ENCODE measurements around the gene GPR31. TPM values are rescaled to one million over a fixed set of nuclear protein-coding genes. Genes with fewer than 3 reads are reported as not detected.
"Not testable (repeated sequence)": the region's sequence is repeated elsewhere in the genome, so short reads cannot be mapped to it uniquely, and the experiment has no call there.

GPR31 gene, protein sequence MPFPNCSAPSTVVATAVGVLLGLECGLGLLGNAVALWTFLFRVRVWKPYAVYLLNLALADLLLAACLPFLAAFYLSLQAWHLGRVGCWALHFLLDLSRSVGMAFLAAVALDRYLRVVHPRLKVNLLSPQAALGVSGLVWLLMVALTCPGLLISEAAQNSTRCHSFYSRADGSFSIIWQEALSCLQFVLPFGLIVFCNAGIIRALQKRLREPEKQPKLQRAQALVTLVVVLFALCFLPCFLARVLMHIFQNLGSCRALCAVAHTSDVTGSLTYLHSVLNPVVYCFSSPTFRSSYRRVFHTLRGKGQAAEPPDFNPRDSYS
- not detected in 2 replicates for total RNA-seq (ENCODE audit: low replicate concordance)
- long read RNA-seq, result 0 reads

DNA sequence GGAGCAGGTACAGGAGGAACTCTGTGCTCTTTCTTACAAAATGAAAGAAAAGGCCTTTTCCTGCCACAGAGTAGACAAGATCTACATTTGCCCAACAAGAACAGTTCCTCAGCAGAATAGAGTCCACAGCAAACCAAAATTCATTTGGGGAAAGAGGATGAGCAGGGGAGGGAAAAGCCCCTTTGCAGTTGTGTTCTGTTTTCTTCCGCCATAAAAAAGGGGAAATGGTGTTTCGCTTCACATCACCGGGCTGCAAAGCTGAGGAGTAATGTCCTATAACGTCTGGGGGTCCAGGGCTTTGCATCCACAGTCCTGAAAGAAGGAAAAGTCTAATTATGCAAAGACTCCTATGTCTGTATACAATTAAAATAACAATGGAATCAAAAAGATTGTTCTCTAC lies at the start of gene GPR31:
Gene GPR31 (minus strand): TSS at position 118 of the 400 bp plus-strand sequence. CDS start 149 bp downstream, outside the sequence.
- Mint-ChIP-seq H3K4me1 (ENCODE audit: unreplicated experiment) (peaks cover 7% of the 10 kb centered on the region), H3K36me3 (no peaks in the 10 kb centered on the region), H3K27ac (no peak within 1 kb of the TSS), H3K9me3 (no peaks in the 10 kb centered on the region), H3K4me3 (no peak within 1 kb of the TSS), H3K27me3 (peaks cover 59% of the 10 kb centered on the region)
- DNase-seq (ENCODE audit: extremely low spot score, unreplicated experiment), result no peak
- TF ChIP-seq, protein P1, sequence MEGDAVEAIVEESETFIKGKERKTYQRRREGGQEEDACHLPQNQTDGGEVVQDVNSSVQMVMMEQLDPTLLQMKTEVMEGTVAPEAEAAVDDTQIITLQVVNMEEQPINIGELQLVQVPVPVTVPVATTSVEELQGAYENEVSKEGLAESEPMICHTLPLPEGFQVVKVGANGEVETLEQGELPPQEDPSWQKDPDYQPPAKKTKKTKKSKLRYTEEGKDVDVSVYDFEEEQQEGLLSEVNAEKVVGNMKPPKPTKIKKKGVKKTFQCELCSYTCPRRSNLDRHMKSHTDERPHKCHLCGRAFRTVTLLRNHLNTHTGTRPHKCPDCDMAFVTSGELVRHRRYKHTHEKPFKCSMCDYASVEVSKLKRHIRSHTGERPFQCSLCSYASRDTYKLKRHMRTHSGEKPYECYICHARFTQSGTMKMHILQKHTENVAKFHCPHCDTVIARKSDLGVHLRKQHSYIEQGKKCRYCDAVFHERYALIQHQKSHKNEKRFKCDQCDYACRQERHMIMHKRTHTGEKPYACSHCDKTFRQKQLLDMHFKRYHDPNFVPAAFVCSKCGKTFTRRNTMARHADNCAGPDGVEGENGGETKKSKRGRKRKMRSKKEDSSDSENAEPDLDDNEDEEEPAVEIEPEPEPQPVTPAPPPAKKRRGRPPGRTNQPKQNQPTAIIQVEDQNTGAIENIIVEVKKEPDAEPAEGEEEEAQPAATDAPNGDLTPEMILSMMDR (conservative IDR thresholded peaks at IDR 0.05), result no peak

- Mint-ChIP-seq H3K27me3 (peaks cover 28% of the 10 kb centered on the region), H3K9me3 (no peaks in the 10 kb centered on the region), H3K4me3 (no peak overlapping the region), H3K4me1 (ENCODE audit: unreplicated experiment) (no peaks in the 10 kb centered on the region), H3K27ac (no peak overlapping the region), H3K36me3 (no peaks in the 10 kb centered on the region)
- DNase-seq (ENCODE audit: extremely low spot score, unreplicated experiment), result peak; percentile 62
- TF ChIP-seq, protein P1 (conservative IDR thresholded peaks at IDR 0.05), result no peak
Measured at GRCh38 chr6:167207527-167207926, 49.7 kb upstream of the GPR31 start.

DNA sequence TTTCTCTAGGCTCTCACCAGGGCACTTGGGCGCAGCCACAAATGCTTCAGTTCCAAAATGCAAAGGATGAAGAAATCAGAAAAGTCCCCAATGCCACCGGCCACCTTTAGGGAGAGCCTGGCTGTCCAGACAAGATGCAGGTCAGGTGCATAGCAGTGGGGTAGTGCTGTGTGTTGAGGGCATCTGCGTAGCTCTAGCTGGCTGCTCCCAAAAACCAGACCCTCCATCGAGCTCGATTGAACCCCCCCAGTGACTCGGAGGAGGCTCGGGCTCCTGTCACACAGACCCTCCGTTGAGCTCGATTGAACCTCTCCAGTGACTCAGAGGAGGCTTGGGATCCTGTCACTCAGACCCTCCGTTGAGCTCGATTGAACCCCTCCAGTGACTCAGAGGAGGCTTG lies 47.5 kb upstream of the GPR31 start:
- peaks cover 43% of the 10 kb centered on the region for H3K27me3 Mint-ChIP-seq
- H3K4me1 Mint-ChIP-seq (ENCODE audit: unreplicated experiment); H3K36me3 Mint-ChIP-seq; H3K27ac Mint-ChIP-seq; H3K4me3 Mint-ChIP-seq; H3K9me3 Mint-ChIP-seq; DNase-seq (ENCODE audit: extremely low spot score, unreplicated experiment): not testable (repeated sequence)

DNA sequence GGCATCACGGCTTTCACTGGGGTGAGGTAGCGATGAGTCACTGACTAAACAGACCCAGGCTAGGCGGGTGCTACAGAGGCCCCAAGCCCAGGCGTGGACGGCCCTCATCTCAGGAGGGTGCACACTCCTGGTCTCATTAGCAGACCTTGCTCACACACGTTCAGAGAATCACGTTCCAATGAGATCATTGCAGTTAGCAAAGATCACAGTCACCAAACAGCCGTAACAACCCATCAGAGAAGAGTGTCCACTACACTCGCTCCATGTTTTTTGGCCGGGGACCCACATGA lies 46.2 kb upstream of the GPR31 start:
- H3K27ac Mint-ChIP-seq; H3K4me3 Mint-ChIP-seq; DNase-seq (ENCODE audit: extremely low spot score, unreplicated experiment); H3K4me1 Mint-ChIP-seq (ENCODE audit: unreplicated experiment); H3K9me3 Mint-ChIP-seq; H3K36me3 Mint-ChIP-seq: not testable (repeated sequence)
- H3K27me3 Mint-ChIP-seq, result peaks cover 40% of the 10 kb centered on the region

GRCh38 chr6:167203261-167204058 lies 45.7 kb upstream of the GPR31 start:
- DNase-seq (ENCODE audit: extremely low spot score, unreplicated experiment); H3K9me3 Mint-ChIP-seq; H3K4me3 Mint-ChIP-seq; H3K36me3 Mint-ChIP-seq; H3K27ac Mint-ChIP-seq; H3K4me1 Mint-ChIP-seq (ENCODE audit: unreplicated experiment): not testable (repeated sequence)
- peaks cover 37% of the 10 kb centered on the region for H3K27me3 Mint-ChIP-seq

- not testable (repeated sequence) for DNase-seq (ENCODE audit: extremely low spot score, unreplicated experiment); H3K4me3 Mint-ChIP-seq; H3K9me3 Mint-ChIP-seq; H3K4me1 Mint-ChIP-seq (ENCODE audit: unreplicated experiment); H3K27ac Mint-ChIP-seq; H3K36me3 Mint-ChIP-seq
- peaks cover 42% of the 10 kb centered on the region for H3K27me3 Mint-ChIP-seq
Measured at GRCh38 chr6:167202613-167203012, 44.8 kb upstream of the GPR31 start.

GRCh38 chr6:167200806-167201205 lies 43.0 kb upstream of the GPR31 start:
- Mint-ChIP-seq H3K27me3 (peaks cover 47% of the 10 kb centered on the region), H3K27ac (no peak overlapping the region), H3K4me1 (ENCODE audit: unreplicated experiment) (no peaks in the 10 kb centered on the region), H3K36me3 (no peaks in the 10 kb centered on the region), H3K9me3 (no peaks in the 10 kb centered on the region), H3K4me3 (no peak overlapping the region)
- TF ChIP-seq, protein P1 (conservative IDR thresholded peaks at IDR 0.05), result no peak
- no peak for DNase-seq (ENCODE audit: extremely low spot score, unreplicated experiment)

DNA sequence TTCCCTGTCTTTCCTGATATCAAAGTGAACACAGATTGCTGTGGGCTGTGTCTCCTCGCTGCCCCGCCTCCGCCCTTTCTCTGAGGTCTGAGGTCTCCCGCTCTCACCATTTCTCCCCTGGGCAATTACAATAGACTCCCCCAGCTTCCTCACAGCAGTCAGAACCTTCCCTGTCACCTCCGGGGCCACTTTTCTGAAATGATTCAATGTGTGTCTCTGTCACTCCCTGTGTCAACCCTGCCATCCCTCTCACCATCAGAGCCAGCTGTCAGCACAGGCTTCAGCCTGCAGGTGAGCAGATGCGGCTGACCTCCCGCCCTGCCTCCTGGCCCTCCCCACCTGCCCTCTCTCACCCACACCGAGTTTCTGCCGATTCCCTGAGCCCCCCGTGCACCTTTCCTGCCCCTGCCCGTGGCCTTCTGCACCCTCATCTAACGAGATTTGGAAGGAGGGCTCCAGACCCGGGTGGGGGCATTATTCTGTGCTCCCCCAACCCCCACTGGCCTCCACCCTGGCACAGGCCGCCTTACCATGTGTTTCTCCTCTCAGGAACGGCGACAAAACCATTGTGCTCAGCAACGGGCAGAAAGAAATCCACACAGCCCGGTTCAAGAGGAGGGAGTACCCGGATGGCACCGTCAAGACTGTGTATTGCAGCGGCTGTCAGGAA lies 38.3 kb upstream of the GPR31 start:
- not testable (repeated sequence) for H3K9me3 Mint-ChIP-seq; H3K27ac Mint-ChIP-seq; H3K36me3 Mint-ChIP-seq; DNase-seq (ENCODE audit: extremely low spot score, unreplicated experiment); H3K4me3 Mint-ChIP-seq; H3K4me1 Mint-ChIP-seq (ENCODE audit: unreplicated experiment)
- H3K27me3 Mint-ChIP-seq, result peaks cover 39% of the 10 kb centered on the region

DNA sequence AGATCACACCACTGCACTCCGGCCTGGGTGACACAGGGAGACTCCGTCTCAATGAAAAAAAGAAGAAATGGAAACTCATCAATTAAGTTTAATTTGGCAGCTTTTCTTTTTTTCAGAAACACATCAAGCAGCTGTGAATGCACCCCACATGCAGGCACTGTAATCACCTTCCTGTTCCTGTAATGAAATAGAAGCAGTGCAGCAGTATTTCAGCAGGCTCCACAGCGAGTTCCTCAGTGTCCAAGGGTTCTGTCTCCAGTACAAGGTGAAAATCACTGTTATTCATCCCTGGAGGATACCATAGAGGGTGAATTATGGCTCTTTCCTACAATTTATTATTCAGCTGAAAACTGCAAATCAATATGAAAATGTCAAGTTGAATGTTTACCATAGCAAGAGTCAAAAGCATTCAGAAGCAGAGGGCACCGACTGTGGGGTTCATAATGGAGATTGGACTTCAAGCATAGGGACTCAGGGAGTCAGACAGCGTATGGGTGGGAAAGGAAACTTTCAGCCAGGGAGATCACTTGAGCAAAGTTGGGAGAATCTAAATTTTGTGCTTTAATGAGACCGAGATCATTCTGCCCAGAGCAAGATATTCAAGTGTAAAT lies 35.8 kb upstream of the GPR31 start:
- H3K27me3 Mint-ChIP-seq, result peaks cover 28% of the 10 kb centered on the region
- not testable (repeated sequence) for H3K27ac Mint-ChIP-seq

DNA sequence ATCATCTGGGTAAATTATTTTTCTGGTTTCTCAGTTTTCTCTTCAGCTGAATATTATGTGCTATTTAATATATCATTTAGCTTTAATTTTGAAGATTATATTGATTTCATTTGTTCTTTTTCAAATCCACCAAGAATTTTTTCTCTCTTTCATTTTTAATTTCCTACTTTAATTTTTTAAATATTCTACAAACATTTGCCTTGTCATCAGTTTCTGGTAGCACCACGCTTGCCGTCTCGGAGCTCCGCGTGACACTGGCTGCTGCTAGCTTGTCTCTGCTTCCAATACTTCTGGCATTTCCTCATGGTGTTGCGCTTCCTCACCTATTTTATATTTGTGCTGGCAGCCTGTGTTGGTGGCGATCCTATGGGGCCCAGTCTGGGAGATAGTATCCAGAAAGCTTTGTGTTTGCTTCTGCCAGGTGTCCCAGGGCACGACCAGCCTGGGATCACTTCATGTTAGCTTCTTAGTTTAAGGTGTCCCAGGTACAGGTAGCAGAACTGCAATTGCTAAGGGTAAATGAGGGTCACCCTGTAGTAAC lies 33.3 kb upstream of the GPR31 start:
- DNase-seq (ENCODE audit: extremely low spot score, unreplicated experiment); H3K27ac Mint-ChIP-seq; H3K4me3 Mint-ChIP-seq; H3K4me1 Mint-ChIP-seq (ENCODE audit: unreplicated experiment); H3K27me3 Mint-ChIP-seq; H3K36me3 Mint-ChIP-seq; H3K9me3 Mint-ChIP-seq: not testable (repeated sequence)

More for the DNA sequence above, 35.8 kb upstream of the GPR31 start:
- H3K4me3 Mint-ChIP-seq; H3K36me3 Mint-ChIP-seq; DNase-seq (ENCODE audit: extremely low spot score, unreplicated experiment); H3K9me3 Mint-ChIP-seq; H3K4me1 Mint-ChIP-seq (ENCODE audit: unreplicated experiment): not testable (repeated sequence)

Measured in type B pancreatic cell (in vitro differentiated cells).